GM19351 (cell line): ENCODE data around the gene IRX4.
A peak's percentile ranks its signal among the peaks of the same experiment; 100 is the strongest.

Experiments used
- ATAC-seq: cut with Tn5 transposase; IDR thresholded peaks from one replicate; pipeline ENCODE4 v1.9.1; 2021; ENCODE audit warnings: mild to moderate bottlenecking, moderate library complexity; ENCODE audit not compliant: unreplicated experiment

IRX4 gene

DNA sequence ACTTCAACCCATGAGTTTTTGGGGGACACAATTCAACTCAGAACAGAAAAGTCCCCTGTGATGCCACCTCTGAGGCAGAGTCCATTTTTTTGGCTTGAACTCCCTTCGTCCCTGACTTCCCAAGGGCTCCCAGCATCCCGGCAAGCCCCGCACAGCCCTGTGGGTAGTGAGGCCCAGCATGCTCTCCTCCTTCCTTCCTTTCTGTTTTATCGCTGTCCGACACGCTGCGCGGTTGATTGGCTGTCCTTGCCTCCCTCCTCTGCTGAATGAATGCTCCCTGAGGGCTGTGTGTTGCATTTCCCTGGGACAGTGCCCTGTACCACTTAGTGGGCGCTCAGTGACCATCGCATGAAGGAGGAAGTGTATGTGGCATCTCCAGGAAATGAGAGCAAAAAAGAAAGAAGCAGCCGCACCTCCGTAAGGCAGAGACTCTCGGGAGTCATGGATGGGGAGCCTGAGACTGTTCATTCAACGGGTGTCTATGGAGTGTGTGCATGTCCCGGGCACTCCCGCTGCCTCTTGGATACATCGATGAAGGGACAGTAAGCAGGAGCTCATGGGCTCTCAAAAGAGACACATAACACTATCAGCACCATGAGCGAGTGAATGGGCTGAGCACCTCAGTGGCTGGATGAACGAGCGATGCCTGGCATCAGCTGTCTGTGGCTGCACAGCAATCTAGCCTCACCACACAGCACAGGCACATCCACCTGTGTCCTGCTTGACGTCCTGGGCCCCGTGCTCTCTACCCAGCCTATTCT lies 10.1 kb upstream of the IRX4 start:
- no peak for ATAC-seq

DNA sequence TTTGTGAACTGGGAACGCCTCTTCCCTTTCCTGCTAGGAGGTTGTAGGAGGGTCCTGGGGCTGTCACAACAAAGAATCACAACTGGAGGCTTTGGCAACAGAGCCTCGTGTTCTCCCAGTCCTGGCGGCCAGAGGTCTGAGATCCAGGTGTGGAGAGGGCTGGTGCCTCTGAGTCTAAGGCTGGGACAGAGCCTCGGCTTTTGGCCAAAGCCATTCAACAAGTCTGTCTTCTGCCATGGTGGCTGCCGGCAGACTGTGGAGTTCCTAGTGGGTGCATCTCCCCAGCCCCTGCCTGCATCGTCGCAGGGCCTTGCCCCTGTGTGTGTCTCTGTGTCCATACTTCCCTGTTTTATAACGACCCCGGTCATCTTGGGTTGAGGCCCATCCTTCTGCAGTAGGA lies 9.5 kb upstream of the IRX4 start:
- no peak for ATAC-seq

DNA sequence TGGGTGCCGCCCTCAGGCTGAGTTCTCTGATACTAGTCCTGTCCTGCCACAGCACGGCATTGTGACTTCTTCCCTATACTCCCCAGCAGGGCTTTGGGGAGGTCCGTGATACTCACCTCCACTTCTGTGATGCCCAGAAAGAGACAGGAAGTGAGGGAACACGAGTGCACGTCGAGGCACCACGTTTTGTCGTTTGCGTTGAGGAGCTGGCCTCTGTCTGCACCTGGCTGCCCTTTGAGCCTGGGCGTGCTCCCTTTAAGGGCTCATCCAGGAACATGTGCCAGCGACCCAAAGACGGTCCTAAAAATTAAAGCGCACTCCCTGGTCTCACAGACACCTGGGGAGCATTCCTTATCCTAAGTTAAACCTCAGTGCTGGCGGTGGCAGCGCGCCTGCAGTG lies 8.7 kb upstream of the IRX4 start:
- no peak for ATAC-seq

DNA sequence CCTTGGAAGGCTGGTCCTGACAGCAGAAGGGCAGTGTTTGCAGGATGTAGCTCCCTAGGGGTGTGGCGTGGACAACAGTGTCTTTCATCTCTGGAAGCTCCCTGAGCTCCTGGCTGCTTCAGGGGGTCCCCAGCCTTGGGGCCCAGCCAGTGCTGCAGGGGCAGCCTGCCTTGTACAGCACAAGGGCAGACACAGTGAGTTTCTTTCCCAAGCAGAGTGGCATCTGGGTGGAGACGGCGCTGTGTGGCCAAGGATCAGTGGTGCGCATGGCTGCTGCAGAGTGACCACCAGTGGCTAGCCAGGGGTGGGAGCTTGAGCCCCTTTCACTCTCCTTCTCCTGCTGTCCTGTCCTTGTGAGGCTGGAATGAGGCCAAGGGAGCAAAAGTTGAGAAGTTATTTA lies 7.6 kb upstream of the IRX4 start:
- no peak for ATAC-seq

DNA sequence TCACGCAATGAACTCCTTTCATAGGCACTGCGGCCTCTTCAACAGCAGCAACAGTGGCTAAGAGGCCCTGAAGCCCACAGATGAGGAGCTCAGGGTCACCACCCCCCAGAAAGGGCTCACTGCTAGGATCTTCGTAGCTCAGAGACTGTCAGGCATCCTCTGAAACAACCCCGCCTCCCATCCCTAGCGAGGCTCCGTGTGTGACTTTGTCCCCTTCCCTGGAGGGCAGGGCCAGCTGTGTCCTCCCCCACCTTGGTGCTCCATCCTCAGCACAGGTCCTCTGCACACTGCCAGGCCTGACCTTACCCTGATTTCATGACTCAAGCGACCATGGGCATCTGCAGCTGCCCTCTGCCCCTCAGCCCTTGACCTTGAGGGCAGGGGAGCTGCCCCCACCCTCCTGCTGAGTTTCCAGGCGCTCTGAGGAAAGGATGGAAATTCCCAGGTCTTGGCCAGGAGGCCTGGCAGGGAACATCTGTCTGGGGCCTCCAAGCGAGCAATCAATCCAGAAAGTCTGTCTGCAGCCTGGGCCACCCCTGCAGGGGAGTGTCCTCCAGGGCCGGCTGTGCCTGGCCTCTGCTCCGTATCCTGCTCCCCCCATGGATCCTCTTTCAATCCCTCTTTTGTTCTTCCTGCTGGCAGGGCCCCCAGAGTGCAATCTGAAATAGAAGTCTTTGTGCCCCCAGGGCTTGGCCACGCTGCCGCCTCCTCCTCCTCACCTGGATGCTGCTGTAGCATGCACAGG lies 6.8 kb upstream of the IRX4 start:
- ATAC-seq, result no peak

DNA sequence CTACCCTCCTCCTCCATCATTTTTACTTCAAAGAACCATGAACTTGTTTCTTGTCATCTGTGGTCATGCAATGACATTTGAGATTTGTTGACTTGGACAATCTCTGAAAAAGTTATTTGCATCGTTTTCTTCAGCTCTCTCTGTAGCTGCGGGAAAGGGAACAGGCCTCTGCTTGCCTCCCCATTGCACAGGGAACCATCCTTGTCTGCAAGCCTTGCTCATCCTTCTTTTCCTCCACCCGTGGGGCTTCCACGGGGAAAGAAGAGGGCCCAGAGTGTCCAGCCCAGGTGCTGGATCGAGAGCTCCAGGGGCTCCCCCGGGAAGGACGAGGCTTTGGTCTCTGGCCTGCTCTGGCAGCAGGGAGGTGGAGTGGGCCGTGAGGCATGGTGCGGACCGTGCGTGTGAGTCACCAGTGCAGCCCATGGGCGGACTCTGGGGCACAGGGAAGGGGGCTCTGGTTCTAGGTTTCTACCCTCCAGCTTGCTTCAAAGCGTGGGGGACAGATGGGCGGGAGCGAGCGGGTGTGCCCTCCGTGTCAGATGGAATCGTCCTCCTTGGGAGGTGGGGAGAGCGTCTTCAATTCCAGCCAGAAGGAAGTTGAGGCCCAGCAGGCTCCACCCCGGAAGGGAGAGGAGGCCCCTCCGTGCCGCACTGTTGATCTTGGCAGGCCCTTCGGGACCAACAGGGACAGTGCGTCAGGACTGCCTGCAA lies 6.0 kb upstream of the IRX4 start:
- ATAC-seq, result no peak

DNA sequence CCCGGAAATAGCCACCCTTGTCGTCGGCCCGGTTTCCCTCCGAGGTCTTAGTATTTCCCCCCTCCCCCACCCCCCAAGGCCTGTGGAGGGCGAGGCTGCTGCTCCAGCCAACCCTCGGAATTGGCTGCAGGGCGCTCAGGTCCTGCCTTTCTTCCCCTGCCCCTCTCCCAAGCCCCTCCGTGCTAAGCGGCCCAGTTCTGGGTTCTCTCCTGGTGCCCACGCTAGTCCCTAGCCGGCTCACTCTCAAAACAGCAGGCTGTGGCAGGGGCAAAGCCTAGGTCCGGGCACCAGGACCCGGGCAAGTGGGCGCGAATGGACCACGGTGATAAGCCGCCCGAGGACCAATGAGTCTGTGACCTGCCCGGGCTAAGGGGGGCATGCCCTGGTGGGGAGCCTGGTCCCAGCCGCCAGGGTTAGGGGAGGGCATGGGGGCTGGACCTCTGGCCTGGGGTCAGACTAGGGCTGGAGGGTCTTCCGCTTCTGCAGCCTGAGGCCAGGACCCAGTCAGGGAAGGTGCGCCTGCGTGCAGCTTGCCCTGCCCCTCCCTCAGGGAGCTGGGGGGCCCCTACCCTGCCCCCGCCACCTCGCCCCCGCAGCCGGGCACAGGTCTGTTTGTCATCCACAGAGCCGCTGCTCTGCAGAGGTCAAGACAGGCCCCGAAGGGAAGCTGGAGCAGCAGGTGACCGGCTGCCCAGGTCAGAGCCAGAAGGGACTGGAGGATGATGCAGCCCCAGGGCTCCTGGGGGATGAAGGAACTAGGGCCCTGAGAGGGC lies 5.0 kb upstream of the IRX4 start:
- ATAC-seq, result no peak

DNA sequence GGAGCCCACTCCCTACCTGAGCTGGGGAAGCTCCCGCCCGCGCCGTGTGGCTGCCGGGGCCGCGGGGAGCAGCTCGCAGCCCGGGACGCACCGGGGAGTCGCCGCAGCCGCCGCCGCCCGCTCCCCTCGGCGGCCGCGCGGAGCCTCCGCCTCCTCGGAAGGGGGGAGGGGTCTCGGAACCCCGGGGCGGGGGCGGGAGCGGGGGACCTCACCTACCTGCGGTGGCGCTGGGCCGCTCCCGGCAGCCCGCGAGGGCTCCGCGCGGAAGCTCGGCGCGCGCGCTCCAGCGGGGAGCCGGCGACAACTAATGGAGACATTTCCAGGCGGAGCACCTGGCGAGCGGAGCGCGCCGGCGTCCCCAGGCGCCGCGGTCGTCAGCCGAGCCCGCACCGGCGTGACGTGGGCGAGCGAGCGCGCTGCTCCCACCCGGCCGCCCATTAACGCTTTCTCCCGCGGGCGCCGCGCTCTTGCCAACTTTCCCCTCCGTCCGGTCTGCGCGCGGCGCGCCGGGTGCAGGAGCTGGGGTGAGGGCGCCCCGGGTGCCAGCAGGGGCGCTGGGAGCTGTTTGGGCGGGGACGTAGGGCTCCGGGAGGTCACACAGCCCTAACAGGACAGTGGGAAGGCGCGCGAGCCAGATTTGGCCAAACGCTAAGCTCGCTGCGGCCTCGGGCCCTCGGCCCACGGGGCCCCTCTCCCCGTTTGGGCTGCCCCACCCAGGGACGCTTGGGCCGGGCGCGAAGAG lies 4.3 kb upstream of the IRX4 start:
- ATAC-seq, result no peak

DNA sequence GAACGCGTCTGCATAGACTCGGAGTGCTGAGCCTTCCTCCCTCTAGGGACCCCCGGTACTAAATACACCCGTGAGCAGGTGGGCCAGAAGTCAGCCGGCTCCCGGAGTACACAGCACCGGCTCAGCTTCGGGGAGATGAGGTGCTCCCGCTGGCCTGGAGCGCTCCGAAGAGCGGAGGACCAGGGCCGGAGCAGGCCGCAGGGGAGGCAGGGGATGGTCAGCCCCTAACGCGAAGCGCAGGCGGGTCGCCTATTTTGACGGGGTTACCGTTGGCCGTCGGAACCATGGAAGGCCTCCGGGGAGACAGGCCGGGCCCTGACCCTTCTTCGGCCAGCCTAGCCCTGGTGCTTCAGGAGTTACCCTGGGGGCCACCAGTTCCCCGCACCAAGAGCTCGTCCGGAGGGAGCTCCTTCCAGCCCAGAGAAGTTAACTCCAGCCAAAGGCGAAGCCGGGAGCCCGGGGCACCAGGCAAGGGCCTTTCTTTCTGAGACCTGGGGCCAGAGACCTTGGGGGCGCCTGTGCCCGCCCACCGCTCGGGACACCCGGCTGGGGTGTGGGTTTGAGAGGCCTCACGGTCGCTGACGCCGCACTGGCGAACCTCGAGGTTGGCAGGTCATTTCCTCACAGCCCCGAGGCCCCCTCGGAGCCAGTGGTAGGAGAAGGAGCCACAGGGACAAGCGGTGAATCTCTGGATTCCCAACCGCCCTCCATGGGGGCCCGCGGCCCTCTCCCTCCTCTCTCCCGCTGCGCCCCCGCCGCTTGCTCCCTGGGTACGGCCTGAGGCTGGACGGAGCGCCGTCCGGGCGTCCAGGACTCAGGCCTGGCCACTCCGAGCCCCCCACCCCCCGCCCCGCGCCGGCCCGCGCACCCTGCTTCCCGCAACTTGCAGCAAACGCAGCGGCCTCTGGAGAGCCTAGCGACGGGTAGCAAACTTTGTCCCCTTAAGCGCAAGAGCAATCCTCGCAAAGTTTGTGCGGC lies 3.4 kb upstream of the IRX4 start:
- ATAC-seq, result no peak

DNA sequence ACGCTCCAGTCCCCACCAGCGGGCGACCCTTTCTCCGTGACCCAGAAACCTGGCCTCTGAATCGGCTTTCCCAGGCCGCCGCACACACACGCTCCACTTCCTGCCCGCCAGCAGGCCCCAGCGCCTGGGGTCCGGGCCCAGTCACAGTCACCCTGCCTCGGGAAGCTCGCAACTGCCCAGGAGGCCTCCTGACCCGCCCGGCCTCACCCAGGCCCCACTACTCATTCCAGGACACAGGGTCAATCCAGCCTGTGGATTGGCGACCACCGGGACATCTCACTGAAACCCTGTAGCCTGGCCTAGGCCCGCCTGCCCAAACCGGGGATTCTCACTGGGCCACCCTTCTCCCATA lies 2.7 kb upstream of the IRX4 start:
- no peak for ATAC-seq

DNA sequence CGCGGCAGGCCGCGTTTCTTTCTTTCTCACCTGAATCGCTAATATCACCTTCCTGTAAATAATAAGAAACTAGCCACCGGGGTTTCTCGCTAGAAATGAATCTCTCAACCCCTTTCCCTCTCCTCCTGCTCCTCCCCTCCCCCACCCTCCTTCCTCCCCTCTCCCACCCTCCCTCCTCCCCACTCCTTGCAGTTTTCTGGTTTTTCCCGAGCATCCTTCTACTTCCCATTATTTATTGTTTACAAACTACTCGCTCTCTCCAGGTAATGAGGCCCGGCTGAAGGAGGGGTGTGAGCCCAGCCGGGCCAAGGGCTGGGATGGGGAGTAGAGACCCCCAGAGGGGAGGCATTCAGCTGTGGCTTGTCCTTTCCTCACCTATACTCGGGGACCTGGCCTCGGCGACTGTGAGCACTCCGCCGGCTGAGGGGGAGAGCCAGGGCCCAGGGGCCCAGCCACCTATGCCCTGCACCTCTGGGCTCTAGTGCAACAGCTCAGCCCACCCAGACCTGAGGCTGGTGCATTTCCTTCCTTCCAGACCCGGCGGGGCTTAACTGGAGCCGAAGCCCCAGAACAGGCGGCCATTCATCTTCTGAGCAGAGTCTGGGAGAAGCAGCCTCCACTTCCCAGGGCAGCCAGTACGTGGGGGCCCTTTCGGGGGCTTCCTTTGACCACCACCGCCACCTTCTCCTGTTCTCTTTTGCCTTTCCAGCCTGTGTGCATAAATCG lies 2.1 kb upstream of the IRX4 start:
- ATAC-seq, result no peak

DNA sequence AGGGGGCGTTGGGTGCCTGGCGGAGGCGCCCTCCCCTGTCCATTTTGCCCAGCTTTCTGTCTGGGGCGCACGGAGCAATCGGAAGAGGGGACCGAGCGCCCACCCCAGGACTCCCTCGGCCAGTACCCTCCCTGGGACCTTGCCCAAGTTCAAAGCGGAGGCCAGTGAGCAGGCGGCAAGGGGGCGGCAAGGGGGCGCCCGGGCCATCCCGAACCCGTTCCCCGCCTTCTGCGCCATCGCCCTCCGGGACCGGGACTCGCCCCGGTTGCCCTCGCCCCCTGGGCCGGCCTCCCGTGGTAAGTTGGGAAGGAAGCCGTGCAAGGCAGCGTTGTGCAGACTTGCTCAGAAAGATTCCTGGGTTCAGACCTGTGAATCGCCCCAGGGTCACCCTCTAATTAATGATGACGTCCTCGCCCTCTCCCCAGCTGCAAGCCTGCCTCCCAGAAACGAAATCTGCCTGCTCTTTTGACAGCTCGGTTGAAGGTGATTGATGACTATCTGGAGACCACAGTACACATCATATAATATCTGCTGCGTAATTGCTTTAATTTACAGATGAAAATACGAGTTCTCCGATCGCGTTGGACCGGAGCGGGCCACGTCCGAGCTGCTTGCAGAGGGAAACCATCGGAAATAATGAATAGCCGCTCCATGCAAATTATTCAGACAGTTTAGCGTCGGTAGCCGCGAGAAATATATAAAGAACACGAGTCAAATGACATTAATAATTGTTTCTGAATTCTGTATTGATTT lies 1.4 kb upstream of the IRX4 start:
- ATAC-seq, result peak; percentile 6

DNA sequence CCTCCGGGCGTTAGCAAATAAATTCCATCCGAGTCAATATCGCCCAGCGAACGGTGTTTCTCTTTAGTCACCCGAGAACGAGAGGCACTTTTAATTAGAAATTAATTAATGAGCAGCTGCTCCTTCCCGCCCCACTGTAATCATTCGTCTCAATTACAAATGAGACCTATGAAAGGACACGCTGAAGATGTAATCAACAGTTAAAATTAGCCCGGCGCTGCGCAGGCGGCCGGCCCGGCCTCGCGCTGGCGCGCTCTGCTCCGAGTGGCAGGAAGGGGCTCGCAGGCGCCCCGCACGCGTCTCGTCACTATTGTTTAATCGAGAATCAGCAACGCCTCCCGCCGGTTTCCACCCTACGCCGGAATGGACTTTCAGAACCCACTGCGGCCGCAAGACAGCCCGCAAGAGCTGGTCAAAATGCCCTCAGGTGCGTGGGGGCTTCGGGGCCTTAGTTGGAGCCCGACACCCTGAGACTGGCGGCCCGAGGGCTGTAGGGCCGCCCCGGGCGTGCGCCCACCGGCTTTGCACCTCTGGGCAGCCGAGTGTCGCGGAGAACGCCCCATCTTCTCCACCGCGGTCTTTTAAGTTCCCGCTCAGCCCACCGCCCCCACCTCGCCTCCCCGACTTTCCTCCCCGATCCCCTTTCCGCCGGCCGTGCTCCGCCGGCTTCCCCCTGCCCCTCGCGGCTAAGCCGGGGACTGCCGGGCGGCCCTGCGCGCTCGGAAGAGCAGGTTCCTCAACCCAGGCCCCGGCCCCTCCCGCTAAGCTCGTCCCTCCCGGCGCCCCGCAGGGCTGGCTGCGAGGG lies 597 bp upstream of the IRX4 start:
- ATAC-seq, result peak; percentile 50

DNA sequence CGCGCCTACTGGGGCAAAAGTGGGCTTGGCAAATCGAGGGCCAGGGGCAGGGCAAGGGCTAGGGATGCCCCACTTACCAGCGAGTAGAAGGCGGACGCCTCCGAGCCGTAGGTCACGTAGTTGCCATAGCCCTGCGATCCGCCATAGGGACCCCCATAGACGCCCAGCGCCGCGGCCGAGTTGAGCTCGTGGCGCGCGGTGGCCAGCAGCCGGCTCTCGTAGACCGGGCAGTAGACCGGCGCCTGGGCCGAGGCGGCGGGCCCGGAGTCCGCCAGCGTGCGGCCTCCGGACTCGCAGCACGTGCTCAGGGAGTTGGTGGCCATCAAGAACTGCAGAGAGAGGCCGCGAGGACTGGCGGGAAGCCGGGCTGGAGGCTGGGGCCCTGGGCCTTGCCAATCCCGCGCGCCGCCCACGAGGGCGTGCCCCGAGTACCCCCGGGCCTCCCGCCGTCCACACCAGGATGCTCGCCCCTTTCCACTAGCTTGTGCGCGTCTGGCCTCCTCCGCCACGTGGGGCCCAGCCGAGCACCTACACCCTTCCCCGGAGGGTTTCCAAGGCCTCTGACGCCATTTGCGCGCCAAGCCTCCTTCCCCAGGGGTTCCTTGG lies 891 bp downstream of the IRX4 start:
- no peak for ATAC-seq

DNA sequence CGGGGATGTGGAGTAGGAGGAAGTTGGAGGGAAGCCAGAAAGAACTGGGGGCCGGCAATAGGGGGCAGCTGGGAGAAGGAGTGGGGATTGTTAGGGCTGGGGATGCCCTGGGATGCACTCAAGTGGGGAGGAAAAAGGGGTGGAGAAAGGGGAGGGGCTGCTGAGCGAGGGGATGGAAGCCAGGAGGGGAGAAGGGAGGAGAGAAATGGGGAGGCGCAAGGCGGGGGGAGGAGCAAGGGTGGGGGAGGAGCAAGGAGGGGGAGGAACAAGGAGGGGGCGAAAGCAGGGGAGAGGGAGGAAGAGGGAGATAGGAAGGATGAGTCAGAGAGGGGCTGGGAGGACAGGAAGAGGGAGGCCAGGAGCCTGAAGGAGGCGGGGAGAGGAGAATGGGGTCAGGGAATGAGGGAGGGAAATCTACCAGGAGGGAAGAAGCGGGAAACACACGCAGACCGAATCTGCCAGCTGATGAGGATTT lies 1.6 kb downstream of the IRX4 start:
- ATAC-seq, result no peak

DNA sequence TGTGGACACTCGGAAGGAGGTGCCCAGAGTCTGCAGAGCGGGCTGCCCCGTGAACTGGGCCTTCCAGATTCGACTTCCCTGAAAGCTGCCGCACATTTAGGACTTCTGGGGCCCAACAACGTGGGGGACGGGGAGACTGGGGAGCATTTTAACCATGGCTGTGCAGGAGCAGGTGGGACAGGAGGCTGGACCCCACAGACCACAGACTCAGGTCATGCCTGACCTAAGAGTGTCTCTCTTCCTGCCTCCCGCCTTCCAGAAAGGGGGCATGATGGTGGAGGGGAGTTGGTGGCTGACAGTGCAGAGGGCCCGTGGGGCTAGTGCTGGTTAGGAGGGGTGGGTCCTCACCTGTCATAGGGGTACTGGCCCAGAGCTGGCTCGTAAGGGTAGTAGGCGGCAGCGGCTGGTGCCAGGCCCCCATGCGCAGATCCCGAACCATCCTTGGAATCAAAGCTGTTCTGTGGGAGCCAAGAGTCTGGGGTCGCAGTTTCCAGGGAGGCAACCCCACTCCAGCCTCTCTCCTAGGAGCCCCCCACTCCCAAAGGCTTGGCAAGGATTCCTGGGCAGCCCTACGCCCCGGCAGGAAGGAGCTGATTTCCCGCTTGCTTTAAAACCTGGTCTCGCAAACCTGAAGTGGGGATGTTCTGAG lies 2.2 kb downstream of the IRX4 start:
- no peak for ATAC-seq
